AG04449 (cell line): ENCODE measurements around the gene RDH16.

ENCODE experiments used
- CTCF ChIA-PET: fragments of 350-600 bp; formaldehyde crosslinking; extraction: SDS; loops from one replicate; lab custom pipeline; 2021; ENCODE audit warnings: antibody characterized with exemption; lab: Yijun Ruan, JAX
- POLR2A ChIA-PET: fragments of 400-600, 350-600 bp; formaldehyde crosslinking; extraction: SDS; loops from one replicate; lab custom pipeline; 2020; ENCODE audit warnings: antibody characterized with exemption, inconsistent platforms; lab: Yijun Ruan, JAX
- DNase-seq: peaks from one replicate; pipeline ENCODE4 v3.0.0-alpha.2; 2010; ENCODE audit warnings: low read depth, low spot score
- H3K4me3 ChIP-seq: 2 replicates; pipeline ENCODE4 v1.5.1; 2011; ENCODE audit warnings: low read depth, mild to moderate bottlenecking, control low read depth, low read length
- CTCF ChIP-seq: IDR thresholded peaks from one replicate; pipeline ENCODE4 v1.5.1; 2011; ENCODE audit warnings: mild to moderate bottlenecking, moderate library complexity, low read length, control low read depth, inconsistent platforms; ENCODE audit not compliant: insufficient read depth; ENCODE audit errors: missing control alignments

RDH16 gene

GRCh38 chr12:56933826-56934625, 23.4 kb downstream of the RDH16 start, which contains the start of gene SDR9C7:
TSS of gene SDR9C7 (minus strand) at chr12:56934408. CDS start at chr12:56934261, 147 bp downstream.
- POLR2A ChIA-PET, result no interaction called here
- CTCF ChIA-PET, result interaction anchor here (1.5 kb wide), 1 partner anchor 166 kb away, joined by 3 read pairs; no protein-coding TSS in a partner anchor
- DNase-seq, result no peak
- no peak for TF ChIP-seq CTCF
- no peak within 1 kb of the TSS for H3K4me3 ChIP-seq

GRCh38 chr12:56932867-56933266, 24.5 kb downstream of the RDH16 start:
- ChIA-PET CTCF (no interaction called here), POLR2A (no interaction called here)
- no peak for TF ChIP-seq CTCF
- H3K4me3 ChIP-seq, result no peak overlapping the region
- no peak for DNase-seq

- ChIA-PET CTCF (interaction anchor here (1.2 kb wide), 1 partner anchor 56 kb away, joined by 3 read pairs; no protein-coding TSS in a partner anchor), POLR2A (no interaction called here)
- TF ChIP-seq CTCF, result no peak
- no peak for DNase-seq
- H3K4me3 ChIP-seq, result no peak overlapping the region
Measured at GRCh38 chr12:56932146-56932545, 25.3 kb downstream of the RDH16 start.

GRCh38 chr12:56931474-56931978, 25.9 kb downstream of the RDH16 start:
- POLR2A ChIA-PET, result no interaction called here
- TF ChIP-seq CTCF, result no peak
- peak; percentile 16 for DNase-seq
- CTCF ChIA-PET, result interaction anchor here (1.2 kb wide), 1 partner anchor 57 kb away, joined by 3 read pairs; no protein-coding TSS in a partner anchor
- no peak overlapping the region for H3K4me3 ChIP-seq

GRCh38 chr12:56930241-56930640, 27.2 kb downstream of the RDH16 start:
- H3K4me3 ChIP-seq, result no peak overlapping the region
- CTCF ChIA-PET, result no interaction called here
- no peak for DNase-seq
- POLR2A ChIA-PET, result no interaction called here
- no peak for TF ChIP-seq CTCF

- ChIA-PET CTCF (no interaction called here), POLR2A (no interaction called here)
- H3K4me3 ChIP-seq, result no peak overlapping the region
- no peak for TF ChIP-seq CTCF
- DNase-seq, result no peak
Measured at GRCh38 chr12:56929780-56930179, 27.6 kb downstream of the RDH16 start.
